GM12801 (cell line): Measurements from ENCODE around the gene CNGB1.

Experiments
- TF ChIP-seq, protein P1 (sequence below): IDR thresholded peaks from one replicate; pipeline ENCODE4 v1.5.1; 2011; ENCODE audit warnings: control low read depth; ENCODE audit not compliant: insufficient read length; ENCODE audit errors: extremely low read depth

The CNGB1 gene

DNA sequence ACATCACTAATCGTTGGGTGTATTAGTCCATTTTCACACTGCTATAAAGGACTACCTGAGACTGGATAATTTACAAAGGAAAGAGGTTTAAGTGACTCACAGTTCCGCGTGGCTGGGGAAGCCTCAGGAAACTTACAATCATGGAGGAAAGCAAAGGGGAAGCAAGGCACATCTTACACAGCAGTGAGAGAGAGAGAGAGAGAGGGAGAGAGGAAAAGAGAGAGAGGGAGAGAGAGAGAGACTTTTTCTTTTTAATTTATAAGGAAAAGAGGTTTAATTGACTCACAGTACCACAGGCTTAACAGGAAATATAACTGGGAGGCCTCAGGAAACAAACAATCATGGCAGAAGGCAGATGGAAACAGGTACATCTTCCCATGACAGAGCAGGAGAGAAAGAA, 41.7 kb downstream of the CNGB1 start:
- TF ChIP-seq, protein P1, sequence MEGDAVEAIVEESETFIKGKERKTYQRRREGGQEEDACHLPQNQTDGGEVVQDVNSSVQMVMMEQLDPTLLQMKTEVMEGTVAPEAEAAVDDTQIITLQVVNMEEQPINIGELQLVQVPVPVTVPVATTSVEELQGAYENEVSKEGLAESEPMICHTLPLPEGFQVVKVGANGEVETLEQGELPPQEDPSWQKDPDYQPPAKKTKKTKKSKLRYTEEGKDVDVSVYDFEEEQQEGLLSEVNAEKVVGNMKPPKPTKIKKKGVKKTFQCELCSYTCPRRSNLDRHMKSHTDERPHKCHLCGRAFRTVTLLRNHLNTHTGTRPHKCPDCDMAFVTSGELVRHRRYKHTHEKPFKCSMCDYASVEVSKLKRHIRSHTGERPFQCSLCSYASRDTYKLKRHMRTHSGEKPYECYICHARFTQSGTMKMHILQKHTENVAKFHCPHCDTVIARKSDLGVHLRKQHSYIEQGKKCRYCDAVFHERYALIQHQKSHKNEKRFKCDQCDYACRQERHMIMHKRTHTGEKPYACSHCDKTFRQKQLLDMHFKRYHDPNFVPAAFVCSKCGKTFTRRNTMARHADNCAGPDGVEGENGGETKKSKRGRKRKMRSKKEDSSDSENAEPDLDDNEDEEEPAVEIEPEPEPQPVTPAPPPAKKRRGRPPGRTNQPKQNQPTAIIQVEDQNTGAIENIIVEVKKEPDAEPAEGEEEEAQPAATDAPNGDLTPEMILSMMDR, result no peak

- TF ChIP-seq, protein P1, result no peak
Observed at GRCh38 chr16:57926041-57926440, 44.9 kb downstream of the CNGB1 start.

GRCh38 chr16:57925310-57925709, 45.6 kb downstream of the CNGB1 start:
- TF ChIP-seq, protein P1, result no peak

DNA sequence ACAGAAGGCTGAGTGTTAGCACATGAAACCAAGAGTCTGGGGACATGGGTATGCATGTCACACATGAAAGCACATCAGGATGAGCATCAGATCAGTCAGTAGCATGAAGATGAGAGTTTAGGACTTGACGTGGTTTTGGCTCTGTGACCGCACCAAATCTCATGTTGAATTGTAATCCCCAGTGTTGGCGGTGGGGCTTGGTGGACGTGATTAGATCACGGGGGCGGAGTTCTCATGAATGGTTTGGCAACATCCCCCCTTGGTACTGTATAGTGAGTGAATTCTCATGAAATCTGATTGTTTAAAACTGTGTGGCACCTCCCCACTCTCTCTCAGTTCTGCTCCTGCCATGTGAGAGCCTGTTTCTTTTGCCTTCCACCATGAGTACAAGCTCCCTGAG, 46.4 kb downstream of the CNGB1 start:
- TF ChIP-seq, protein P1, result no peak

DNA sequence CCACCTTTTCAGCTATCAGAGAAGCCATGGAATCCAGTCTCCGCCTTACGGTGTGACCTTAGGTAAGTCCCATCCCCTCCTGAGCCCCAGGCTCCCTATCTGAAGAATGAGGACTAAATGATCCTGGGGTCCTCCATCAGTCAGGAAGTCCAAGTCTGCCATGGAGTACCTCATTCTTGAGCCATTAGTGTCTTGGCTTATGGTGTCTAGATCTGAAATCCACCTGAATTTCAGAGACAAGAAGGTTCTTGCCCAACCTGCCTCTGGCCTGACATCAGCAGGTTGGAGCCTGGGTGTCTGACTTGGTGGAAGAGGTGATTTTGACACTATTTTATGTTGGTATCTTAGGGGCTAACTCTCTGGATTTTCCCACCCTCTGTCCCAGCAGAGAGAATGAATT, 47.1 kb downstream of the CNGB1 start:
- TF ChIP-seq, protein P1, result no peak

GRCh38 chr16:57923418-57923817, 47.5 kb downstream of the CNGB1 start:
- TF ChIP-seq, protein P1, result no peak

DNA sequence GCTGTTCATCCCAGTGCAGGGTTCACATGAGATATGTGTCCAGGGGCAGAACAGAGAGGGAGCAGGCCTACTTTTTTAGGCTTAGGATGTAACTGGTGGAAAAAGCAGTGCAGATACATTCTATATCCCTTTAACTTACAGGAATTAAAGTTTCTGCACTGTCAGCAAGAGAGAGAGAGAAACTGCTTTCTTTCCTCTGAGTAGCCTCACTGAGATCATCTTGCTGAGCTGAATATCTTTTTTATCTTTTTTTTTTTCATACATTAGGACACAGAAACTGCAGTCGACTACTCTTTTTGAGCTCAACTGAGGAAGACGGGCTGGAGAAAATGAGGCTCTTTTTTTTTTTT, 50.1 kb downstream of the CNGB1 start:
- TF ChIP-seq, protein P1, result no peak
